Tibial nerve (tissue), 4 donors: ENCODE measurements around the gene GABPA. TPM values are rescaled to one million over a fixed set of nuclear protein-coding genes. Genes with fewer than 3 reads are reported as not detected.

Experiments
- DNase-seq, 2 donors: peaks; one replicate each; pipeline ENCODE4 v3.0.0-alpha.2; 2019; ENCODE audit warnings: low spot score in 2 of 2
- H3K27ac ChIP-seq, 4 donors: fragments of 200-600 bp; sonication (generic) in 3 of 4; one replicate each; pipeline ENCODE4 v1.5.1; 2017 to 2019; ENCODE audit warnings: mild to moderate bottlenecking in 1 of 4
- H3K27me3 ChIP-seq, 2 donors: fragments of 200-600 bp; sonication (generic) in 1 of 2; one replicate each; pipeline versions ENCODE4 v1.5.1 to v1.6.0; 2017 to 2019
- H3K36me3 ChIP-seq, 3 donors: fragments of 200-600 bp; sonication (generic); one replicate each; pipeline ENCODE4 v1.5.1; 2018 to 2019
- H3K4me1 ChIP-seq, 4 donors: fragments of 200-600 bp; sonication (generic) in 3 of 4; one replicate each; pipeline ENCODE4 v1.5.1; 2017 to 2019
- H3K4me3 ChIP-seq, 4 donors: fragments of 200-600 bp; sonication (generic) in 3 of 4; one replicate each; pipeline ENCODE4 v1.5.1; 2017 to 2019; ENCODE audit warnings: mild to moderate bottlenecking in 1 of 4, moderate library complexity in 1 of 4
- H3K9me3 ChIP-seq, 4 donors: fragments of 200-600 bp; sonication (generic) in 3 of 4; one replicate each; pipeline ENCODE4 v1.5.1; 2017 to 2019
- CTCF ChIP-seq, 5 experiments: fragments of 200-600 bp in 3 of 5; fragments of 450-650 bp in 2 of 5; sonication (generic) in 3 of 5; IDR thresholded peaks; one replicate each; pipeline ENCODE4 v1.5.1; 2016 to 2019; ENCODE audit warnings: antibody characterized with exemption in 5 of 5, mild to moderate bottlenecking in 3 of 5, moderate library complexity in 2 of 5
- EP300 ChIP-seq, 2 donors: sonication (generic); formaldehyde crosslinking; IDR thresholded peaks; one replicate each; pipeline ENCODE4 v1.6.1; 2017; ENCODE audit warnings: antibody characterized with exemption in 2 of 2, mild to moderate bottlenecking in 1 of 2
- POLR2A ChIP-seq, 2 donors: fragments of 450-650 bp; IDR thresholded peaks; one replicate each; pipeline ENCODE4 v1.6.1; 2017; ENCODE audit warnings: antibody characterized with exemption in 2 of 2, mild to moderate bottlenecking in 2 of 2, moderate library complexity in 2 of 2
- WGBS, 2 donors: methylation state at CpG; one replicate each; pipeline ENCODE4 v1.1.5; 2018; 5-methylcytosine and 5-hydroxymethylcytosine counted together
- total RNA-seq, 4 donors: library from RNA; depleted of rRNA; stranded (reverse); fragments of >200 nt; gene quantifications; one replicate each; pipeline ENCODE4 v1.1.0, GENCODE V29; 2016

Gene GABPA
- total RNA-seq, 4 donors from 2014 or later = 17.4 to 24.3 (median 19.9) TPM

- H3K27me3 ChIP-seq = no peaks in the 10 kb centered on the region
- no peak for DNase-seq
- no peak overlapping the region for H3K4me3 ChIP-seq
- H3K27ac ChIP-seq = no peak overlapping the region
- WGBS, 2 donors = 77 to 82% methylated on average over 6 of the region's 6 CpGs
- no peaks in the 10 kb centered on the region for H3K4me1 ChIP-seq
- TF ChIP-seq POLR2A (IDR thresholded peaks at IDR 0.05) = no peak
- TF ChIP-seq CTCF (IDR thresholded peaks at IDR 0.05) = no peak
- no peak for TF ChIP-seq EP300 (IDR thresholded peaks at IDR 0.05)
- no peaks in the 10 kb centered on the region for H3K9me3 ChIP-seq
- H3K36me3 ChIP-seq = peaks cover 0 to 73% (median 3%) of the 10 kb centered on the region in 3 donors
These were observed 15.3 kb downstream of the GABPA start for GRCh38 chr21:25750085-25750484.

GRCh38 chr21:25752416-25752815, 17.6 kb downstream of the GABPA start:
- WGBS, 2 donors = 94 to 100% methylated on average over 1 of the region's 1 CpG
- no peak for DNase-seq
- Histone ChIP-seq H3K4me1 (peaks cover 0 to 4% (median 0%) of the 10 kb centered on the region in 4 donors), H3K27me3 (no peaks in the 10 kb centered on the region), H3K27ac (no peak overlapping the region), H3K36me3 (peaks cover 0 to 66% (median 3%) of the 10 kb centered on the region in 3 donors), H3K4me3 (no peak overlapping the region), H3K9me3 (no peaks in the 10 kb centered on the region)
- no peak for TF ChIP-seq EP300 (IDR thresholded peaks at IDR 0.05)
- TF ChIP-seq POLR2A (IDR thresholded peaks at IDR 0.05) = no peak
- no peak for TF ChIP-seq CTCF (IDR thresholded peaks at IDR 0.05)

GRCh38 chr21:25756190-25756932, 21.6 kb downstream of the GABPA start:
- Histone ChIP-seq H3K27me3 (no peaks in the 10 kb centered on the region), H3K36me3 (peaks cover 0 to 75% (median 15%) of the 10 kb centered on the region in 3 donors), H3K9me3 (no peaks in the 10 kb centered on the region), H3K27ac (peak overlapping the region in 1 of 4 donors; percentile 21), H3K4me1 (peaks cover 0 to 7% (median 0%) of the 10 kb centered on the region in 4 donors), H3K4me3 (no peak overlapping the region)
- WGBS, 2 donors = 75 to 89% methylated on average over 6 of the region's 6 CpGs
- no peak for DNase-seq
- no peak for TF ChIP-seq EP300 (IDR thresholded peaks at IDR 0.05)
- no peak for TF ChIP-seq CTCF (IDR thresholded peaks at IDR 0.05)
- no peak for TF ChIP-seq POLR2A (IDR thresholded peaks at IDR 0.05)

- Histone ChIP-seq H3K27me3 (no peaks in the 10 kb centered on the region), H3K4me1 (peaks cover 0 to 7% (median 0%) of the 10 kb centered on the region in 4 donors), H3K36me3 (peaks cover 0 to 74% (median 12%) of the 10 kb centered on the region in 3 donors), H3K27ac (no peak overlapping the region), H3K9me3 (no peaks in the 10 kb centered on the region), H3K4me3 (no peak overlapping the region)
- DNase-seq = no peak
- no peak for TF ChIP-seq CTCF (IDR thresholded peaks at IDR 0.05)
- TF ChIP-seq EP300 (IDR thresholded peaks at IDR 0.05) = no peak
- no peak for TF ChIP-seq POLR2A (IDR thresholded peaks at IDR 0.05)
These were observed 22.8 kb downstream of the GABPA start for GRCh38 chr21:25757531-25757930.

GRCh38 chr21:25759573-25759972, 24.8 kb downstream of the GABPA start:
- peaks cover 0 to 77% (median 16%) of the 10 kb centered on the region in 3 donors for H3K36me3 ChIP-seq
- peaks cover 0 to 7% (median 0%) of the 10 kb centered on the region in 4 donors for H3K4me1 ChIP-seq
- no peaks in the 10 kb centered on the region for H3K9me3 ChIP-seq
- no peak for DNase-seq
- H3K4me3 ChIP-seq = no peak overlapping the region
- no peaks in the 10 kb centered on the region for H3K27me3 ChIP-seq
- no peak overlapping the region for H3K27ac ChIP-seq
- no peak for TF ChIP-seq EP300 (IDR thresholded peaks at IDR 0.05)
- no peak for TF ChIP-seq POLR2A (IDR thresholded peaks at IDR 0.05)
- TF ChIP-seq CTCF (IDR thresholded peaks at IDR 0.05) = no peak
- 84 to 88% methylated on average over 1 of the region's 1 CpG for WGBS, 2 donors
